Testis (tissue), 3 donors: ENCODE data around the gene SLC28A1. TPM values are rescaled to one million over a fixed set of nuclear protein-coding genes. Genes with fewer than 3 reads are reported as not detected.
A peak's percentile ranks its signal among the peaks of the same experiment; 100 is the strongest.

Experiments used
- DNase-seq: peaks from one replicate; pipeline ENCODE4 v3.0.0-alpha.2; 2019
- H3K27ac ChIP-seq, 2 donors: fragments of 200-600 bp; sonication (generic); one replicate each; pipeline ENCODE4 v1.5.1; 2019
- H3K27me3 ChIP-seq: fragments of 200-600 bp; sonication (generic); one replicate; pipeline ENCODE4 v1.5.1; 2019
- H3K36me3 ChIP-seq: fragments of 200-600 bp; sonication (generic); one replicate; pipeline ENCODE4 v1.5.1; 2017; ENCODE audit warnings: low read depth; ENCODE audit errors: missing control alignments
- H3K4me1 ChIP-seq: fragments of 200-600 bp; sonication (generic); one replicate; pipeline ENCODE4 v1.5.1; 2019
- H3K4me3 ChIP-seq, 2 donors: fragments of 200-600 bp; sonication (generic); one replicate each; pipeline ENCODE4 v1.5.1; 2017 to 2019
- H3K9me3 ChIP-seq: fragments of 200-600 bp; sonication (generic); one replicate; pipeline ENCODE4 v1.5.1; 2017
- CTCF ChIP-seq, 3 experiments: fragments of 450-650 bp in 2 of 3; fragments of 200-600 bp in 1 of 3; sonication (generic) in 1 of 3; IDR thresholded peaks; one replicate each; pipeline ENCODE4 v1.5.1; 2016 to 2019; ENCODE audit warnings: antibody characterized with exemption in 3 of 3, mild to moderate bottlenecking in 2 of 3, moderate library complexity in 1 of 3
- POLR2A ChIP-seq: fragments of 450-650 bp; IDR thresholded peaks from one replicate; pipeline ENCODE4 v1.6.1; 2017; ENCODE audit warnings: antibody characterized with exemption, mild to moderate bottlenecking, moderate library complexity
- WGBS, 2 donors: methylation state at CpG; one replicate each; pipeline ENCODE4 v1.1.5; 2018; 5-methylcytosine and 5-hydroxymethylcytosine counted together
- intact Hi-C: fragments of 100-400 bp; cut with DNase I; formaldehyde crosslinking; loops from one replicate; pipeline ENCODE4 v1.15.1; 2023; ENCODE audit warnings: low total_unique reads
- polyA plus RNA-seq: library from polyadenylated mRNA; stranded (reverse); fragments of 350-450 nt; fragmentation: Illumina TruSeq; extraction: RNeasy Lipid Tissue Mini Kit (QIAGEN cat#74804); gene quantifications from one replicate; pipeline ENCODE4 v1.2.3, GENCODE V29; 2014; ENCODE audit warnings: low read depth, low replicate concordance; ENCODE audit not compliant: insufficient read depth
- total RNA-seq, 2 donors: library from RNA; depleted of rRNA; stranded (reverse); fragments of >200 nt; gene quantifications; one replicate each; pipeline ENCODE4 v1.2.3, GENCODE V29; 2016

The SLC28A1 gene
- total and polyA plus RNA-seq, 3 donors from 2014 or later, result 0.26 to 0.31 (median 0.31) TPM

- no peak for TF ChIP-seq CTCF (IDR thresholded peaks at IDR 0.05)
- TF ChIP-seq POLR2A, result no peak
Measured at GRCh38 chr15:84889313-84889990, 5.0 kb downstream of the SLC28A1 start.

GRCh38 chr15:84889991-84890669 is 5.7 kb downstream of the SLC28A1 start:
- peaks cover 7% of the 10 kb centered on the region for H3K4me1 ChIP-seq
- no peaks in the 10 kb centered on the region for H3K36me3 ChIP-seq
- 93% methylated on average over 4 to 6 of the region's 6 CpGs for WGBS, 2 donors
- DNase-seq, result no peak
- no peak overlapping the region for H3K4me3 ChIP-seq
- TF ChIP-seq CTCF (IDR thresholded peaks at IDR 0.05) (no peak), POLR2A (no peak)
- intact Hi-C loops, result no loop called here
- no peaks in the 10 kb centered on the region for H3K9me3 ChIP-seq
- H3K27me3 ChIP-seq, result no peaks in the 10 kb centered on the region
- no peak overlapping the region for H3K27ac ChIP-seq

More at GRCh38 chr15:84889313-84889990, 5.0 kb downstream of the SLC28A1 start:
- H3K4me3 ChIP-seq, result no peak overlapping the region
- H3K27me3 ChIP-seq, result no peaks in the 10 kb centered on the region
- 74 to 77% methylated on average over 8 of the region's 8 CpGs for WGBS, 2 donors
- H3K36me3 ChIP-seq, result no peaks in the 10 kb centered on the region
- intact Hi-C loops, result no loop called here
- DNase-seq, result no peak
- H3K27ac ChIP-seq, result no peak overlapping the region
- H3K9me3 ChIP-seq, result no peaks in the 10 kb centered on the region
- peaks cover 7% of the 10 kb centered on the region for H3K4me1 ChIP-seq

GRCh38 chr15:84890670-84891162 is 6.3 kb downstream of the SLC28A1 start:
- H3K27ac ChIP-seq, result no peak overlapping the region
- TF ChIP-seq CTCF (IDR thresholded peaks at IDR 0.05) (no peak), POLR2A (no peak)

GRCh38 chr15:84891339-84891738 is 6.9 kb downstream of the SLC28A1 start:
- H3K9me3 ChIP-seq, result no peaks in the 10 kb centered on the region

More at GRCh38 chr15:84890670-84891162, 6.3 kb downstream of the SLC28A1 start:
- WGBS, 2 donors, result 80% methylated on average over 5 of the region's 5 CpGs
- H3K36me3 ChIP-seq, result no peaks in the 10 kb centered on the region
- intact Hi-C loops, result no loop called here
- H3K27me3 ChIP-seq, result no peaks in the 10 kb centered on the region
- no peaks in the 10 kb centered on the region for H3K9me3 ChIP-seq
- no peak overlapping the region for H3K4me3 ChIP-seq
- DNase-seq, result no peak
- H3K4me1 ChIP-seq, result peaks cover 7% of the 10 kb centered on the region

More at GRCh38 chr15:84891339-84891738, 6.9 kb downstream of the SLC28A1 start:
- Histone ChIP-seq H3K27ac (no peak overlapping the region), H3K4me1 (peaks cover 7% of the 10 kb centered on the region), H3K27me3 (no peaks in the 10 kb centered on the region), H3K4me3 (no peak overlapping the region), H3K36me3 (no peaks in the 10 kb centered on the region)
- 41 to 61% methylated on average over 6 of the region's 6 CpGs for WGBS, 2 donors
- TF ChIP-seq POLR2A (no peak), CTCF (IDR thresholded peaks at IDR 0.05) (no peak)
- peak; percentile 41 for DNase-seq
- intact Hi-C loops, result no loop called here
